Loucy (cell line): ENCODE results near the gene DMGDH.
A peak's percentile ranks its signal among the peaks of the same experiment; 100 is the strongest.

Experiments used
- H2AFZ ChIP-seq: fragments of 200-600 bp; sonication (generic); 2 replicates; pipeline ENCODE4 v1.6.0; 2016; ENCODE audit warnings: antibody characterized with exemption, mild to moderate bottlenecking, low read length, moderate library complexity
- H3F3A ChIP-seq: fragments of 200-600 bp; 2 replicates; pipeline ENCODE4 v1.6.0; 2016; ENCODE audit warnings: antibody characterized with exemption, low read depth, mild to moderate bottlenecking
- H3K27me3 ChIP-seq: fragments of 200-600 bp; sonication (generic); 2 replicates; pipeline ENCODE4 v1.6.1; 2014; ENCODE audit warnings: low read length, mild to moderate bottlenecking; ENCODE audit not compliant: insufficient read depth, poor library complexity, severe bottlenecking
- H3K36me3 ChIP-seq: fragments of 200-600 bp; sonication (generic); 2 replicates; pipeline ENCODE4 v1.6.1; 2016; ENCODE audit warnings: low read length; ENCODE audit not compliant: insufficient read depth
- H3K4me1 ChIP-seq: fragments of 200-600 bp; sonication (generic); 2 replicates; pipeline ENCODE4 v1.5.1; 2014; ENCODE audit warnings: low read length, mild to moderate bottlenecking; ENCODE audit not compliant: insufficient read depth, poor library complexity, severe bottlenecking
- H3K4me2 ChIP-seq: fragments of 200-600 bp; sonication (generic); 2 replicates; pipeline ENCODE4 v1.6.0; 2014; ENCODE audit warnings: antibody characterized with exemption, low read length, low read depth, mild to moderate bottlenecking; ENCODE audit not compliant: poor library complexity, severe bottlenecking
- H3K4me3 ChIP-seq: fragments of 200-600 bp; sonication (generic); 2 replicates; pipeline ENCODE4 v1.5.1; 2014; ENCODE audit warnings: low read length, mild to moderate bottlenecking, mixed read lengths; ENCODE audit not compliant: poor library complexity, severe bottlenecking
- H3K79me2 ChIP-seq: fragments of 200-600 bp; sonication (generic); 2 replicates; pipeline ENCODE4 v1.6.1; 2014; ENCODE audit warnings: low read length; ENCODE audit not compliant: insufficient read depth
- H3K9ac ChIP-seq: fragments of 200-600 bp; sonication (generic); 2 replicates; pipeline ENCODE4 v1.6.0; 2014; ENCODE audit warnings: mild to moderate bottlenecking, low read depth, low read length, moderate library complexity; ENCODE audit not compliant: poor library complexity, severe bottlenecking
- H3K9me2 ChIP-seq: fragments of 200-600 bp; sonication (generic); replicated peaks from 2 replicates; pipeline ENCODE4 v1.6.1; 2016; ENCODE audit warnings: low read depth, low read length, mixed read lengths
- H3K9me3 ChIP-seq: fragments of 200-600 bp; sonication (generic); 2 replicates; pipeline ENCODE4 v1.6.1; 2014; ENCODE audit warnings: mild to moderate bottlenecking, antibody characterized with exemption, low read length, low read depth; ENCODE audit not compliant: insufficient read depth
- H4K20me1 ChIP-seq: fragments of 200-600 bp; sonication (generic); 2 replicates; pipeline ENCODE4 v1.6.0; 2014; ENCODE audit warnings: antibody characterized with exemption, low read length, mild to moderate bottlenecking; ENCODE audit not compliant: insufficient read depth, poor library complexity, severe bottlenecking
- CTCF ChIP-seq: fragments of 200-600 bp; sonication (generic); conservative IDR thresholded peaks from 2 replicates; pipeline ENCODE4 v1.5.1; 2014; ENCODE audit warnings: mild to moderate bottlenecking, antibody characterized with exemption, low read length
- EZH2phosphoT487 ChIP-seq: fragments of 200-600 bp; IDR thresholded peaks from 2 replicates; pipeline ENCODE4 v1.6.1; 2018; ENCODE audit warnings: antibody characterized with exemption, mild to moderate bottlenecking, moderate library complexity, borderline replicate concordance

DMGDH gene

GRCh38 chr5:79005936-79006631 lies 63.4 kb downstream of the DMGDH start:
- H2AFZ ChIP-seq: no peak overlapping the region
- H3K79me2 ChIP-seq: no peaks in the 10 kb centered on the region
- H3K36me3 ChIP-seq: no peaks in the 10 kb centered on the region
- no peak overlapping the region for H3K9ac ChIP-seq
- H3K27me3 ChIP-seq: no peaks in the 10 kb centered on the region
- no peak for TF ChIP-seq CTCF
- TF ChIP-seq EZH2phosphoT487: no peak
- H3K4me1 ChIP-seq: no peaks in the 10 kb centered on the region
- H3F3A ChIP-seq: no peaks in the 10 kb centered on the region
- no peak overlapping the region for H3K4me2 ChIP-seq
- H3K9me3 ChIP-seq: no peaks in the 10 kb centered on the region
- H3K4me3 ChIP-seq: no peak overlapping the region
- H4K20me1 ChIP-seq: no peaks in the 10 kb centered on the region
- no peaks in the 10 kb centered on the region for H3K9me2 ChIP-seq

GRCh38 chr5:79005151-79005550 lies 64.3 kb downstream of the DMGDH start:
- Histone ChIP-seq H3K79me2 (no peaks in the 10 kb centered on the region), H4K20me1 (no peaks in the 10 kb centered on the region), H3K36me3 (no peaks in the 10 kb centered on the region), H3K9ac (no peak overlapping the region), H3K4me3 (no peak overlapping the region), H3K4me2 (no peak overlapping the region), H3K9me2 (no peaks in the 10 kb centered on the region), H2AFZ (no peak overlapping the region), H3K9me3 (no peaks in the 10 kb centered on the region), H3K27me3 (no peaks in the 10 kb centered on the region), H3K4me1 (no peaks in the 10 kb centered on the region), H3F3A (no peaks in the 10 kb centered on the region)
- no peak for TF ChIP-seq CTCF
- no peak for TF ChIP-seq EZH2phosphoT487

- no peaks in the 10 kb centered on the region for H3K4me1 ChIP-seq
- H3K36me3 ChIP-seq: no peaks in the 10 kb centered on the region
- H3K27me3 ChIP-seq: no peaks in the 10 kb centered on the region
- no peak for TF ChIP-seq CTCF
- TF ChIP-seq EZH2phosphoT487: no peak
- no peaks in the 10 kb centered on the region for H3F3A ChIP-seq
- no peaks in the 10 kb centered on the region for H3K9me3 ChIP-seq
- H3K79me2 ChIP-seq: no peaks in the 10 kb centered on the region
- H3K4me3 ChIP-seq: no peak overlapping the region
- H3K9me2 ChIP-seq: no peaks in the 10 kb centered on the region
- no peaks in the 10 kb centered on the region for H4K20me1 ChIP-seq
- no peak overlapping the region for H3K4me2 ChIP-seq
- H3K9ac ChIP-seq: no peak overlapping the region
- H2AFZ ChIP-seq: 0 out of 2 replicates have a peak overlapping the region, but pooled peaks have one; percentile 29
Observed at GRCh38 chr5:79002374-79002773, 67.1 kb downstream of the DMGDH start.
